Esophagus (tissue), 2 donors: ENCODE measurements around the gene PPIB. TPM values are rescaled to one million over a fixed set of nuclear protein-coding genes. Genes with fewer than 3 reads are reported as not detected.

Source experiments
- H3K27ac ChIP-seq, 2 donors: one replicate each; pipeline ENCODE4 v1.5.1; 2013; ENCODE audit warnings: low read depth in 2 of 2, mild to moderate bottlenecking in 2 of 2, inconsistent platforms in 1 of 2, low read length in 1 of 2, moderate library complexity in 1 of 2
- H3K27me3 ChIP-seq, 2 donors: one replicate each; pipeline ENCODE4 v1.6.1; 2013; ENCODE audit warnings: low read length in 2 of 2, control low read depth in 1 of 2, mild to moderate bottlenecking in 1 of 2; ENCODE audit not compliant: insufficient read depth in 2 of 2, control insufficient read depth in 1 of 2
- H3K36me3 ChIP-seq, 2 donors: one replicate each; pipeline ENCODE4 v1.6.1; 2013; ENCODE audit warnings: low read length in 1 of 2; ENCODE audit not compliant: control insufficient read depth in 2 of 2, insufficient read depth in 2 of 2
- H3K4me1 ChIP-seq, 2 donors: one replicate each; pipeline ENCODE4 v1.6.1; 2013; ENCODE audit warnings: low read length in 1 of 2; ENCODE audit not compliant: control insufficient read depth in 2 of 2, insufficient read depth in 2 of 2
- H3K4me3 ChIP-seq, 2 donors: one replicate each; pipeline ENCODE4 v1.5.1; 2013; ENCODE audit warnings: low read length in 2 of 2, mild to moderate bottlenecking in 2 of 2, low read depth in 1 of 2, moderate library complexity in 1 of 2
- H3K9me3 ChIP-seq, 2 donors: one replicate each; pipeline ENCODE4 v1.6.1; 2013; ENCODE audit warnings: mild to moderate bottlenecking in 2 of 2, low read depth in 1 of 2, low read length in 1 of 2, moderate library complexity in 1 of 2; ENCODE audit not compliant: control insufficient read depth in 2 of 2, insufficient read depth in 1 of 2
- WGBS, 2 donors: extraction: QIAGEN DNeasy Blood & Tissue Kit; methylation state at CpG; one replicate each; pipeline ENCODE4 v1.1.7; 2013; 5-methylcytosine and 5-hydroxymethylcytosine counted together
- polyA plus RNA-seq, 2 donors: library from polyadenylated mRNA; stranded (reverse); fragments of 200-250 nt; gene quantifications; one replicate each; pipeline ENCODE4 v1.2.3, GENCODE V29; 2013
- donor health status: healthy with polysubstance abuse.
- donor health status: Bipolar disorder and iron deficiency.

Gene PPIB
- polyA plus RNA-seq, 2 donors: 392 to 441 TPM

DNA sequence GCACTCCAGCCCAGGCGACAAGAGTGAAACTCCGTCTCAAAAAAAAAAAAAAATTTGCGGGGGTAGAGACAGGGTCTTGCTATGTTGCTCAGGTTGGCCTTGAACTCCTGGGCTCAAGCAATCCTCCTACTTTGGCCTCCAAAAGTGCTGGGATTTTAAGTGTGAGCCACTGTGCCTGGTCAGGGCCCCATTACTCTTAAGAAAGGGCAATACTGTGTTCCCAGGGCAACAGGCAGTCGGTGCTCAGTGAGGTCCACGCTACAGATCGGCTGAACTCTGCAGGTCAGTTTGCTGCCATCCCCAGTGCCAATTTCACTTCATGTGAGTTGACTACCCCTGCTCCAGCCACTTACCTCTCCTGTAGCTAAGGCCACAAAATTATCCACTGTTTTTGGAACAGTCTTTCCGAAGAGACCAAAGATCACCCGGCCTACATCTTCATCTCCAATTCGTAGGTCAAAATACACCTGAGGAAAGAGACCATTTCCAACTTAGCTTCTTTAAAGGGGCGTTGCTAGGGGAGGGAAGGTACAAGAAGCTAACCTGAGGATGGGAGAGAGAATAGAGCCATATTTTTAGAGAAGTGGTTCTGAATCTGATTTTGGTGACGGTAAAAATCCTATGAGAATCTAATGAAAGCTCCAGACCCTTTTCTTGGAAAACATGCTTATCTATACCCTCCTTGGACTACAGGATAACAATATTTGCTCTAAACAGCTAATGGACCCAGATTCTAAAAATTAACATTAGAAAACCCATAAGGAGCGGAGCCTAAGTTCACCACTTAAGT, 939 bp downstream of the PPIB start:
- H3K9me3 ChIP-seq: no peaks in the 10 kb centered on the region

DNA sequence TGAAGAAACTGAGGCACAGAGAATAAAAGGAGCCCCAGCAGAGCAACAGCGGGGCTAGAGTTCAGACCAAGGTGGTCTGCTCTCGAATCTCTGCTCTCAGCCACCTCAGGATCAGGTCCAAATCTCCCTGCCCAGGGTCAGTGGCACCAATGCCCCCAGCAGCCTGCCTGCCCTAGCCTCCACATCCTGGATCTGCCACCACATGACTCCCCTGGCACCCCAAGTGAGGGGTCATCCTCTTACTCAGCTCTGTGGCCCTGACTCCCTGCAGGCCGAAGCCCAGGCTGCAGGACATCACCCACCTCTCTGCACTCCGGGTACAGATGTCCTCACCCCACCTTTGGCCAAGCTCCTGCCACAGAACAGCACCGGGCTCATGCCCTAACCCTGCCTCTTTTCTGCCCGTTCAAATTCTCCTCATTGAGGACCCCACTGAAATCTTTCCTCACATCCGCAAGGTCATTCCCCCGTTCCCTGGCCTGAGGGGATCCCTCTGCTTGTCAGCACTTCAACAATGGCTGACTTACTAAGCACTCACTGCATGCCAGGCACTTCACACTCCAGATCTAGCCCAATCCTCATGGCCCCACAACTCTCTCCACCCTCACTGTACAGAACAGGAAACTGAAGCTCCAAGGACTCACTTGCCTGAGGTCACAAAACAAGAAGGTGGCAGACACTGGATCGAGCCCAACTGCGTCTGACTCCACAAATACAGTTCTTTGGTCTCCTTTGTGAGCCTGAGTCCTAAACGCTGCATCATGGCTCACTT, 4.3 kb downstream of the PPIB start:
- Histone ChIP-seq H3K27ac (no peak overlapping the region), H3K9me3 (no peaks in the 10 kb centered on the region), H3K36me3 (peaks cover 40 to 41% of the 10 kb centered on the region in 2 donors), H3K27me3 (no peaks in the 10 kb centered on the region), H3K4me3 (no peak overlapping the region), H3K4me1 (peaks cover 4 to 5% of the 10 kb centered on the region in 2 donors)
- WGBS, 2 donors: 83 to 86% methylated on average over 11 of the region's 11 CpGs

More for the DNA sequence above, 939 bp downstream of the PPIB start:
- Histone ChIP-seq H3K4me1 (peaks cover 4 to 5% of the 10 kb centered on the region in 2 donors), H3K27ac (peak overlapping the region in 1 of 2 donors; percentile 92), H3K36me3 (peaks cover 22 to 29% of the 10 kb centered on the region in 2 donors), H3K4me3 (peak overlapping the region; percentile 96 to 97), H3K27me3 (no peaks in the 10 kb centered on the region)
- 50% methylated on average over 12 of the region's 12 CpGs for WGBS, 2 donors

DNA sequence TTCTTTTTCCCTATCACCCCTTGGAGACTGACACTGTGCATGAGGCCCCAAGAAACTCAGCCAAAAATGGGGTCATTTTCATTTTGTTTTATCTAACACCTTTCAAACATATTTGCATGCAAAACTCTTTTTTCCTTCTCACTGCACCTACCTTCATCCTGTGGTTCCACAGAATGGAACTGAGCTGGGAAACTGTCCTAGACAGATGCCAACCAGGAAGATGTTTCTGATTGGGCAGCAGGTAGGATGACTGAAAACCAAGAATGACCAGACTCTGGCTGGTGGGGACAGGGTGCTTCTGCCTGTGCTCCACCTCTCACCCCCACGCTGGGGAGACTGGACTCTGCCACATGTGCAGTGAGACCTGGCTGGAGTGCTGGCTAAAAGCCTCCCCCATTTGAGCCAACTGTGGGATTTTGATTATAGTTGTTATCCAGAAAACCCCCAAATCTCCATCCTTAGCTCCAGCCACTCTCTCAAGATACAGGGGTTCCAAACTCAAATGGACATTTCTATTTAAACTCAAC, 5.2 kb downstream of the PPIB start:
- H3K4me3 ChIP-seq: no peak overlapping the region
- H3K27ac ChIP-seq: no peak overlapping the region
- H3K4me1 ChIP-seq: peaks cover 4 to 5% of the 10 kb centered on the region in 2 donors
- no peaks in the 10 kb centered on the region for H3K9me3 ChIP-seq
- no peaks in the 10 kb centered on the region for H3K27me3 ChIP-seq
- WGBS, 2 donors: 89 to 91% methylated on average over 1 of the region's 1 CpG
- H3K36me3 ChIP-seq: peaks cover 40 to 41% of the 10 kb centered on the region in 2 donors

DNA sequence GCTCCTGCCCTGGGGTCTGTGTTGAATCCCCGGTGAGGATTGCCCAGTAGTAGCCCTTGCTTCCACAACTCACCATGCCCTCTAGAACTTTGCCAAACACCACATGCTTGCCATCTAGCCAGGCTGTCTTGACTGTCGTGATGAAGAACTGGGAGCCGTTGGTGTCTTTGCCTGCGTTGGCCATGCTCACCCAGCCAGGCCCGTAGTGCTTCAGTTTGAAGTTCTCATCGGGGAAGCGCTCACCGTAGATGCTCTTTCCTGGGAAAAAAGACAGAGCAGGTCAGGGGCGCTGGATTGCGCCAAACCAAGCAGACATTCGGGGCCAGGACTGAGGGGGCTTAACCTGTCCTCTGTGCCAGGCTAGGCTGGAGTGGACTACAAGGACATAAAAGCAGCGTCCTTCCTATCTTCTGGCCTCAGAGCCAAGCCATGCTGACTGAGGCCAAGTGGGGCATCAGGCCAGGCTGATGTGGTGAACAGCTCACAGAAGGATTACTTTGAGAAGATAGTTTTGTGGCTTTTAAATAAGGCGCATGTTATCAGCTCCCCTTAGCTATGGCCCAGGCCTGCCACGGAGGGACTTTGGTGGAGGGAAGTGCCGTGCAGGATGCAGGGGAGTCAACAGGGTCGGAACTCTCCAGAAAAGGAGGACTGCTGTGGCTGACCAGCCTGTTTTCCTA, 6.0 kb downstream of the PPIB start:
- Histone ChIP-seq H3K36me3 (peaks cover 40 to 41% of the 10 kb centered on the region in 2 donors), H3K4me1 (peaks cover 4 to 9% of the 10 kb centered on the region in 2 donors), H3K27me3 (no peaks in the 10 kb centered on the region), H3K9me3 (no peaks in the 10 kb centered on the region), H3K4me3 (no peak overlapping the region), H3K27ac (no peak overlapping the region)
- WGBS, 2 donors: 88 to 90% methylated on average over 16 of the region's 16 CpGs

DNA sequence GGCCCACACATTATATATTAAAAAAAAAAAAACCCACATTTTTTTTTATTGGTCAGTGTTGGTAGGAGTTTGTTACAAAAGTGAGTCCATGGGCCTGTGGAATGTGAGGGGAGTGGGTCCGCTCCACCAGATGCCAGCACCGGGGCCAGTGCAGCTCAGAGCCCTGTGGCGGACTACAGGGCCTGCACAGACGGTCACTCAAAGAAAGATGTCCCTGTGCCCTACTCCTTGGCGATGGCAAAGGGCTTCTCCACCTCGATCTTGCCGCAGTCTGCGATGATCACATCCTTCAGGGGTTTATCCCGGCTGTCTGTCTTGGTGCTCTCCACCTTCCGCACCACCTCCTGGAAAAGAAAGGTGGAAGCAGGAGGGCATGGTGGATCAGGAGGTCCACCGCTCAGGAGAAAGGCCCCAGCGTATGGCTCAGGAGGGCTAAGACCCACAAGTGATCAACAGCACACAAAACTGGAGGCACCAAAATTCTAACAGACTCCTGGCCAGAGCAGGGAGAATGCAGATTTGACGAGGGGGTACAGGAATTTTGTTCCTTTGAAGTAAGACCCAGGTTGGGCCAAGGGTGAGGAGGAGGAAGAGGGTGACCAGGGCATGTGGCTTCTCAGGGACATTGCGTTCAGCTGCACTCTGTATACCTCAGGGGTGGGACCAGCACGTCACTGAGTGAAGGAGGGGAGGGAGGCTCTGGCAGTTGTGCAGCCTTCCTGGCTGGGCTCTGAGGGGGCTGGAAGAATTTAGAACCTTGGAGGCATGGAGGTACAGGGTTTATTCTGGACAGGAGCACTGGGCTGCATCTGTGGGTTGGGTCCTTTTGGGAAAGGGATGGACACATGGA, 6.8 kb downstream of the PPIB start:
- WGBS, 2 donors: 89 to 90% methylated on average over 15 of the region's 15 CpGs
- H3K27ac ChIP-seq: no peak overlapping the region
- H3K4me3 ChIP-seq: no peak overlapping the region
- H3K27me3 ChIP-seq: peaks cover 0 to 2% of the 10 kb centered on the region in 2 donors
- H3K9me3 ChIP-seq: no peaks in the 10 kb centered on the region
- peaks cover 40 to 41% of the 10 kb centered on the region in 2 donors for H3K36me3 ChIP-seq
- H3K4me1 ChIP-seq: peaks cover 0 to 9% of the 10 kb centered on the region in 2 donors

DNA sequence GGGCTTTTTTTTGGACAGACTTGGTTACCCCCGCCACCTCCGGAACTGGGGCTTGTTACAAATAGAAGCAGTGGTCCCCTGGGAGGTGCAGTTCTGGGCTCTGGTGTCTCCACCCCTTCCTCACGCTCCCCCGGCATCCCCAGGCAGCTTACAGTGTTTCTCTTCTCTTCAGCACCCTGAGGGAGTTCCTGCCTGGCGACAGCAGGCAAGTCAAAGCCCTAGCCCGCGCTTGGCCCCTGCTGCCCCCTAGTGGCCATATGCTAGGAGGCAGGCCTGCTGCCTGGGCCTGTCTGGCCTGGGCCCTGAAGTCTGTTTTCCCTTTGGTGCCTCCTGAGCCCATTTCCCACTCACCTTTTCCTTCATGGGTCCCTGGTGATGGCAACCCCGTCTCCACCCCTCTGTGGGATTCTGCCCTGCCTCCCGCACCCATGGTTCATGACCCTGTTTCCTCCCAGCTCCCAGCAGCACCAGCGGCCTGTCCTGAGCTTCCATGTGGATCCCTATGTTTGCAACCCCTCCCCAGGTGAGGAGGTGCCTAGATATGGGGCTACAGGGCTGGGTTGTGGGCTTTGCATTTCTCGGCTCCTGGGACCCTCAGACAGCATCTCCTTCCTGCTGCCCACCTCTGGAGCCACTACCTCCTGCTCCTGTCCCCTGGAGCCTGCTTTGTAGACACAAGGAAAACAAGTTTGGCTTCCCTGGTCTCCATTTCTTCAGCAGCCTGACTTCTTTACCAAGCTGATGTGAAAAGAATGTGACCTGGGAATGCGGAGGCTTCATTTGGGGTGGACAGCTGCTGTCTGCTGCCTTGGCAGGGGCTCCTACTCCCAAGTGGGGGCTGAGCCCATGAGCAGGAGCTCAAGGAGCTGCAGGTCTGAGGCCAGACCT, 9.1 kb downstream of the PPIB start:
- H3K4me1 ChIP-seq: peaks cover 0 to 8% of the 10 kb centered on the region in 2 donors
- 17 to 20% methylated on average over 11 to 12 of the region's 12 CpGs for WGBS, 2 donors
- peak overlapping the region in 1 of 2 donors; percentile 17 for H3K27ac ChIP-seq

DNA sequence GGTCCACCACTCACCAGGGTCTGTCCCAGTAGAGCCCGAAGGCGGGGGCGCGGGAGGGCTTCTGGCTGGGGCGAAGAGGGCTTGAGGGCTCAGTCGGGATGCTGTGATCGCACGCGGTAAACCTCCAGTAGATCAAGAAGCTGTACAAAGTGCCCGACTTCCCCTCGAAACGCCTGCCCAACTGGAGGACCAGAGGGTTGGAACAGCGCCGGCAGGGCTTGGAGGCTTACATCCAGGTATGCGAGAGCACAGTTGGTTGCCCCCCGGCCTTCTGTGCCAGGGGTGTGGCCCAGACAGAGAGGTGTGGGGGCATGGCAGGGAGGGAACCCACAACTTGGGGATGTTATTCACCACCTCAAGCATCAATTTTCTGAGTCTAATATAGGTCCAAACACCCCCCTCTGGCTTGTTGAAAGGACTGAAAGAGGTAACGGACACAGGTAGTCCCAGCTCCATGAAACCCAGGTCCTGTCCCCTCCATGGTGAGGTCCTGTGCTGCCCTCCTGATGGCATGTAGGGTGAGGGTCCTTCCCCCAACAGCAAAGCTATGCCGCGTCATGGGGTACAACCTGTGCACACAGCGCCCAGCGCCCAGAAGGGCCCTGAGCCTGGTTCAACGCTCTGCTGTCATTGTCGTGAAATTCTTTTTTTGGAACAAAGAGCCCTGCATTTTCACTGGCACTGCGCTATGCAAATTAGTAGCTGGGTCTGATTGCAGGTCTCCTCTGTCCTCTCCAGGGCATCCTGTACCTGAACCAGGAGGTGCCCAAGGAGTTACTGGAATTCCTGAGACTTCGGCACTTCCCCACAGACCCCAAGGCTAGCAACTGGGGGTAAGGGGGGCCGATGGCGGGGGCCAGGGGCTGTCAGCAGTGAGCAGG, 10.1 kb downstream of the PPIB start:
- Histone ChIP-seq H3K4me3 (peak overlapping the region in 1 of 2 donors; percentile 45), H3K27me3 (peaks cover 0 to 2% of the 10 kb centered on the region in 2 donors), H3K4me1 (peaks cover 0 to 8% of the 10 kb centered on the region in 2 donors), H3K27ac (no peak overlapping the region), H3K9me3 (no peaks in the 10 kb centered on the region), H3K36me3 (peaks cover 18 to 25% of the 10 kb centered on the region in 2 donors)
- WGBS, 2 donors: 23 to 25% methylated on average over 27 of the region's 27 CpGs

More for the DNA sequence above, 9.1 kb downstream of the PPIB start:
- peaks cover 26 to 29% of the 10 kb centered on the region in 2 donors for H3K36me3 ChIP-seq
- H3K9me3 ChIP-seq: no peaks in the 10 kb centered on the region
- H3K27me3 ChIP-seq: peaks cover 0 to 2% of the 10 kb centered on the region in 2 donors
- no peak overlapping the region for H3K4me3 ChIP-seq
